HL-60/S4 treated with phorbol 12-myristate 13-acetate at 8.2 ng/mL for 4 days and 3 days (cell line): ENCODE results near the gene GPR143.
"Not testable (repeated sequence)": the region's sequence is repeated elsewhere in the genome, so short reads cannot be mapped to it uniquely, and the experiment has no call there.

Experiments
- in situ Hi-C: fragments of 300-500 bp; cut with MboI; formaldehyde crosslinking; loops from 2 replicates; pipeline ENCODE4 v1.15.0; 2022; ENCODE audit warnings: low sequenced_read_pairs

The GPR143 gene

GRCh38 chrX:9770319-9770718, 4.7 kb upstream of the GPR143 start:
- in situ Hi-C loops, result no loop called here

GRCh38 chrX:9768321-9768839, 2.7 kb upstream of the GPR143 start:
- in situ Hi-C loops, result not testable (repeated sequence)

- in situ Hi-C loops, result no loop called here
Measured at GRCh38 chrX:9767375-9767774, 1.7 kb upstream of the GPR143 start.

GRCh38 chrX:9765072-9765736, 443 bp downstream of the GPR143 start:
- in situ Hi-C loops, result no loop called here

- in situ Hi-C loops, result no loop called here
Measured at GRCh38 chrX:9759337-9759736, 6.3 kb downstream of the GPR143 start.

- in situ Hi-C loops, result no loop called here
Measured at GRCh38 chrX:9758021-9758638, 7.5 kb downstream of the GPR143 start.

GRCh38 chrX:9757366-9757765, 8.3 kb downstream of the GPR143 start:
- in situ Hi-C loops, result no loop called here

GRCh38 chrX:9749146-9749692, 16.4 kb downstream of the GPR143 start:
- in situ Hi-C loops, result no loop called here

GRCh38 chrX:9747644-9748043, 18.0 kb downstream of the GPR143 start:
- in situ Hi-C loops, result no loop called here

- in situ Hi-C loops, result no loop called here
Measured at GRCh38 chrX:9746148-9746888, 19.3 kb downstream of the GPR143 start.

GRCh38 chrX:9745417-9746115, 20.1 kb downstream of the GPR143 start:
- in situ Hi-C loops, result no loop called here

- in situ Hi-C loops, result no loop called here
Measured at GRCh38 chrX:9739130-9739529, 26.5 kb downstream of the GPR143 start.

GRCh38 chrX:9738151-9738550, 27.5 kb downstream of the GPR143 start:
- in situ Hi-C loops, result no loop called here

- in situ Hi-C loops, result no loop called here
Measured at GRCh38 chrX:9737363-9737762, 28.3 kb downstream of the GPR143 start.

- in situ Hi-C loops, result no loop called here
Measured at GRCh38 chrX:9730752-9731151, 34.9 kb downstream of the GPR143 start.

GRCh38 chrX:9730078-9730477, 35.6 kb downstream of the GPR143 start:
- in situ Hi-C loops, result no loop called here

- in situ Hi-C loops, result no loop called here
Measured at GRCh38 chrX:9729171-9729885, 36.3 kb downstream of the GPR143 start.

GRCh38 chrX:9728261-9728660, 37.4 kb downstream of the GPR143 start:
- in situ Hi-C loops, result no loop called here

- in situ Hi-C loops, result loop anchor here (25.0 kb wide), 1 partner anchor 762 kb away; no protein-coding TSS in a partner anchor
Measured at GRCh38 chrX:9724711-9725110, 40.9 kb downstream of the GPR143 start.

- in situ Hi-C loops, result loop anchor here (25.0 kb wide), 1 partner anchor 755 kb away; no protein-coding TSS in a partner anchor
Measured at GRCh38 chrX:9717376-9717775, 48.3 kb downstream of the GPR143 start.
